ENCODE measurements around the gene TPP1.

- TF ChIP-seq POLR2A (IDR thresholded peaks at IDR 0.05; ENCODE audit: extremely low read depth, insufficient read length) (no peak), CTCF (IDR thresholded peaks at IDR 0.05; ENCODE audit: low read depth, low read length) (no peak), MYC (IDR thresholded peaks at IDR 0.05; ENCODE audit: low read depth, low read length) (no peak)
Observed at GRCh38 chr11:6655790-6656583, 36.8 kb upstream of the TPP1 start, which contains the start of gene DCHS1.

Measured in NB4 (cell line).